ENCODE measurements around the gene HIC1. TPM values are rescaled to one million over a fixed set of nuclear protein-coding genes. Genes with fewer than 3 reads are reported as not detected.

Gene HIC1
- total RNA-seq, 1 donor from 2014 or later = 33.1 TPM

DNA sequence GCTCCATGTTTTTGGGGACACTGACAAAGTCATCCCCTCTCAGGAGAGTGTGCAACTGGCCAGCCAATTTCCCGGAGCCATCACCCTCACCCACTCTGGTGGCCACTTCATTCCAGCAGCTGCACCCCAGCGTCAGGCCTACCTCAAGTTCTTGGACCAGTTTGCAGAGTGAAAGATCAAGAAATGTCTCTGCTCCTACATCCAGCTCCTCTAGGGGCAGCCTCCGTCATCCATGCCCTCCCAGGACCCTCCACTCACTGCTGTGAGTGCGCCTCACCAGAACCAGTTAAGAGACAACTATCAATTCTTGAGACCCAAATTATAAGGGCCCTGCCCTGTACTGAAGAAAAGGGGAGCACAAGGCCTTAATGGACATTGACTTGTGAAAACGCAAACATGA is 12.0 kb upstream of the HIC1 start:
- no peaks in the 10 kb centered on the region for H3K27me3 ChIP-seq
- peak overlapping the region; percentile 83 for H3K27ac ChIP-seq
- intact Hi-C loops (cut with DNase I) = no loop called here
- peak overlapping the region; percentile 60 to 92 for H3K4me3 ChIP-seq
- H3K4me1 ChIP-seq = peaks cover 19% of the 10 kb centered on the region
- H3K36me3 ChIP-seq = no peaks in the 10 kb centered on the region
- no peaks in the 10 kb centered on the region for H3K9me3 ChIP-seq
- TF ChIP-seq POLR2AphosphoS5 (IDR thresholded peaks at IDR 0.05; ENCODE audit: insufficient read depth in 1 of 2, low read depth in 1 of 2) (no peak), POLR2A (IDR thresholded peaks at IDR 0.05) (no peak)
- TF ChIP-seq, protein P1, sequence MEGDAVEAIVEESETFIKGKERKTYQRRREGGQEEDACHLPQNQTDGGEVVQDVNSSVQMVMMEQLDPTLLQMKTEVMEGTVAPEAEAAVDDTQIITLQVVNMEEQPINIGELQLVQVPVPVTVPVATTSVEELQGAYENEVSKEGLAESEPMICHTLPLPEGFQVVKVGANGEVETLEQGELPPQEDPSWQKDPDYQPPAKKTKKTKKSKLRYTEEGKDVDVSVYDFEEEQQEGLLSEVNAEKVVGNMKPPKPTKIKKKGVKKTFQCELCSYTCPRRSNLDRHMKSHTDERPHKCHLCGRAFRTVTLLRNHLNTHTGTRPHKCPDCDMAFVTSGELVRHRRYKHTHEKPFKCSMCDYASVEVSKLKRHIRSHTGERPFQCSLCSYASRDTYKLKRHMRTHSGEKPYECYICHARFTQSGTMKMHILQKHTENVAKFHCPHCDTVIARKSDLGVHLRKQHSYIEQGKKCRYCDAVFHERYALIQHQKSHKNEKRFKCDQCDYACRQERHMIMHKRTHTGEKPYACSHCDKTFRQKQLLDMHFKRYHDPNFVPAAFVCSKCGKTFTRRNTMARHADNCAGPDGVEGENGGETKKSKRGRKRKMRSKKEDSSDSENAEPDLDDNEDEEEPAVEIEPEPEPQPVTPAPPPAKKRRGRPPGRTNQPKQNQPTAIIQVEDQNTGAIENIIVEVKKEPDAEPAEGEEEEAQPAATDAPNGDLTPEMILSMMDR (IDR thresholded peaks at IDR 0.05) = no peak
- no peak for DNase-seq (ENCODE audit: extremely low spot score in 2 of 2)

DNA sequence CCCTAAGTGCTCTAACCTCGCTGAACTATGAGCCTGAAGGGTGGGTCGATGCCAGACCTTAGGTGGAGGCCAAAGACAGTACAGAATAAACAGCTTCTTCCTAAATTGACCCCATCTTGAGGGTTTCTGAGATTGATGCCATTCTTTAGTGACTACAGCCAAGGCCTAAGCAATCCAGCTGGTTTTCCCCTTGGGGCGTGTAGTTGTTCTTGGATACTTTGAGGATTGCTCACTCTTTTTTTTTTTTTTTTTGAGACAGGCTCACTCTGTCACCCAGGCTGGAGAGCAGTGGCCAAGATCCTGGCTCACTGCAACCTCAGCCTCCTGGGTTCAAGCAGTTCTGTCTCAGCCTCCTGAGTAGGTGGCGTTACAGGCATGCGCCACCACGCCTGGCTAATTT is 11.1 kb upstream of the HIC1 start:
- Histone ChIP-seq H3K4me1 (peaks cover 21% of the 10 kb centered on the region), H3K27ac (no peak overlapping the region), H3K36me3 (no peaks in the 10 kb centered on the region), H3K4me3 (no peak overlapping the region), H3K9me3 (no peaks in the 10 kb centered on the region), H3K27me3 (no peaks in the 10 kb centered on the region)
- TF ChIP-seq, protein P1 (IDR thresholded peaks at IDR 0.05) = no peak
- no peak for TF ChIP-seq POLR2AphosphoS5 (IDR thresholded peaks at IDR 0.05; ENCODE audit: insufficient read depth in 1 of 2, low read depth in 1 of 2)
- no peak for TF ChIP-seq POLR2A (IDR thresholded peaks at IDR 0.05)
- DNase-seq (ENCODE audit: extremely low spot score in 2 of 2) = no peak
- intact Hi-C loops (cut with DNase I) = no loop called here

DNA sequence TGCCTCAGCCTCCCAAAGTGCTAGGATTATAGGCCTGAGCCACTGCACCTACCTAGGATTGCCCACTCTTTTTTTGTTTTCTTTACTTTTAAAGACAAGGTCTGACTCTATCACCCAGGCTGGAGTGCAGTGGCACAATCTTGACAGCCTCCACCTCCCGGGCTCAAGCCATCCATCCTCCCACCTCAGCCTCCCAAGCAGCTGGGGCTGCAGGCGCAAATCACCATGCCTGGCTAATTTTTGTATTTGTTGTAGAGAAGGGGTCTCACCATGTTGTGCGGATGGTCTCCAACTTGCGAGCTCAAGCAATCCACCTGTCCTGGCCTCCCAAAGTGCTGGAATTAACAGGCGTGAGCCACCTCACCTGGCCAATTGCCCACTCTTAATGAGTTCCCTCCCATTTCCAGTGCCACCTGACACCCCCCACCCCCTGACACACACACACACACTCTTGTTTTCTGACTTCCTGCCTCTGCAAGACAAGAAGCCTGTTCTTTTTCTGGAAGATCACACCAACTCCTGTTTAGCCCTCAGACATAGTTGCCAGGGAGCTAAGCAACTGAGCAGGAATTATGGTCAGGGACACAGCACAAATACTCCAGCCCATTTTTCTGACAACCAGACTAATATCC is 10.5 kb upstream of the HIC1 start:
- TF ChIP-seq POLR2AphosphoS5 (IDR thresholded peaks at IDR 0.05; ENCODE audit: insufficient read depth in 1 of 2, low read depth in 1 of 2) (no peak), POLR2A (IDR thresholded peaks at IDR 0.05) (no peak)
- TF ChIP-seq, protein P1 (IDR thresholded peaks at IDR 0.05) = no peak
- no peak for DNase-seq (ENCODE audit: extremely low spot score in 2 of 2)
- Histone ChIP-seq H3K36me3 (no peaks in the 10 kb centered on the region), H3K4me1 (peaks cover 27% of the 10 kb centered on the region), H3K27ac (no peak overlapping the region), H3K9me3 (no peaks in the 10 kb centered on the region), H3K4me3 (no peak overlapping the region), H3K27me3 (no peaks in the 10 kb centered on the region)
- intact Hi-C loops (cut with DNase I) = no loop called here

DNA sequence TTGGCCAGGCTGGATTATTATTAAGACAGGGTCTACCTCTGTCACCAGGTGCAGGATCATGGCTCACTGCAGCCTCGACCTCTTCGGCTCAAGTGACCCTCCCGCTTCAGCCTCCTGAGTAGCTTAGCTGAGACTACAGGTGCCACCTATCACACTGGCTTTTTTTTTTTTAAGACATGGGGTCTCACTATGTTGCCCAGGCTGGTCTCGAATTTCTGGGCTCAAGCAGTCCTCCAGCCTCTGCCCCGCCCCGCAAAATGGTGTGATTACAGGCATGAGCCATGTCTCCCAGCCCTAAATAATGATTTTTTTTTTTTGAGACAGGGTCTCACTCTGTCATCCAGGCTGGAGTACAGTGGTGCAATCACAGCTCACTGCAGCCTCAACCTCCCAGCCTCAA is 7.3 kb upstream of the HIC1 start:
- H3K36me3 ChIP-seq = no peaks in the 10 kb centered on the region
- intact Hi-C loops (cut with DNase I) = no loop called here
- peaks cover 32% of the 10 kb centered on the region for H3K4me1 ChIP-seq

DNA sequence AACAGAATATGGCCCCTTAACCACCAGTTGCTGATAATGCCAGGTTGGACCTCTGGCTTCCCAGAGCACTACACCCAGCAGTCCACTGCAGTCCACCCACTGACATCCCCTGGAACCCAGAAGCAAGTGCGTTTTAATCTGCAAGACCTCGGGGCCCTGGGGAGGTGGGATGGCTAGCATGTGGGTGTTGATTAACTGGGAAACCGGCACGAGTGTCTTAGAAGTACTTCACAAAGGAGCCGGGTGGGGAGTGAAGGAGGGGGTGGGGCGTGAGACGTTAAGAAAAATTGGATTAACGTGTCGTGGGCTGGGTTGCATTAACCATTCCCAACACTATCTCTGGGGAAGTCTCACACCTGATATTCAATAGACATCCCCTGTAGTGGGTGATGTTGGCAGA is 6.1 kb upstream of the HIC1 start:
- intact Hi-C loops (cut with DNase I) = no loop called here
- TF ChIP-seq POLR2AphosphoS5 (IDR thresholded peaks at IDR 0.05; ENCODE audit: insufficient read depth in 1 of 2, low read depth in 1 of 2) (no peak), POLR2A (IDR thresholded peaks at IDR 0.05) (no peak)
- TF ChIP-seq, protein P1 (IDR thresholded peaks at IDR 0.05) = no peak
- H3K27me3 ChIP-seq = no peaks in the 10 kb centered on the region
- H3K4me3 ChIP-seq = peak overlapping the region in 1 of 2 donors; percentile 95
- no peak for DNase-seq (ENCODE audit: extremely low spot score in 2 of 2)
- H3K27ac ChIP-seq = no peak overlapping the region
- H3K9me3 ChIP-seq = no peaks in the 10 kb centered on the region
- no peaks in the 10 kb centered on the region for H3K36me3 ChIP-seq
- peaks cover 35% of the 10 kb centered on the region for H3K4me1 ChIP-seq

More for the DNA sequence above, 7.3 kb upstream of the HIC1 start:
- Histone ChIP-seq H3K27ac (no peak overlapping the region), H3K9me3 (no peaks in the 10 kb centered on the region), H3K4me3 (no peak overlapping the region), H3K27me3 (no peaks in the 10 kb centered on the region)
- no peak for DNase-seq (ENCODE audit: extremely low spot score in 2 of 2)
- no peak for TF ChIP-seq POLR2A (IDR thresholded peaks at IDR 0.05)
- no peak for TF ChIP-seq POLR2AphosphoS5 (IDR thresholded peaks at IDR 0.05; ENCODE audit: insufficient read depth in 1 of 2, low read depth in 1 of 2)
- TF ChIP-seq, protein P1 (IDR thresholded peaks at IDR 0.05) = no peak
